PC-9 (cell line): Measurements from ENCODE around the gene PRDM16. TPM values are rescaled to one million over a fixed set of nuclear protein-coding genes. Genes with fewer than 3 reads are reported as not detected.

Experiments
- BruUV-seq: library from RNA; stranded (reverse); fragments of 400-500 nt; replicated peaks from 2 replicates; lab custom pipeline; 2021; lab: Mats Ljungman, UMichigan
- CTCF ChIA-PET: fragments of 300-600 bp; sonication (Branson Sonifier 250); formaldehyde crosslinking; loops from one replicate; lab custom pipeline; 2022; ENCODE audit warnings: antibody characterized with exemption; lab: Charles Lee
- POLR2A ChIA-PET: fragments of 300-600 bp; sonication (Branson Sonifier 250); formaldehyde crosslinking; loops from one replicate; lab custom pipeline; 2022; ENCODE audit warnings: antibody characterized with exemption; ENCODE audit not compliant: unreplicated experiment; lab: Charles Lee
- DNase-seq, 2 experiments: peaks; one replicate each; pipeline versions ENCODE4 v3.0.0 to v3.0.0-alpha.2; 2015 to 2022; ENCODE audit warnings: mixed read lengths in 1 of 2
- H2AFZ ChIP-seq: fragments of 200-600 bp; sonication (generic); 2 replicates; pipeline ENCODE4 v1.8.1; 2017; ENCODE audit warnings: antibody characterized with exemption
- H3F3A ChIP-seq: fragments of 200-600 bp; sonication (generic); 2 replicates; pipeline ENCODE4 v1.8.1; 2017; ENCODE audit warnings: antibody characterized with exemption, mild to moderate bottlenecking, low read depth; ENCODE audit not compliant: insufficient read depth
- H3K27ac ChIP-seq: fragments of 200-600 bp; sonication (generic); 2 replicates; pipeline ENCODE4 v1.6.1; 2016; ENCODE audit warnings: mixed run types
- H3K27me3 ChIP-seq: fragments of 200-600 bp; sonication (generic); 2 replicates; pipeline ENCODE4 v1.6.1; 2016; ENCODE audit warnings: low read depth, mixed run types; ENCODE audit not compliant: insufficient read depth
- H3K36me3 ChIP-seq: fragments of 200-600 bp; sonication (generic); 2 replicates; pipeline ENCODE4 v1.6.1; 2016; ENCODE audit warnings: low read depth, mixed run types
- H3K4me1 ChIP-seq: fragments of 200-600 bp; sonication (generic); replicated peaks from 2 replicates; pipeline ENCODE4 v1.6.1; 2016; ENCODE audit warnings: mixed run types; ENCODE audit not compliant: insufficient read depth
- H3K4me2 ChIP-seq: fragments of 200-600 bp; sonication (generic); 2 replicates; pipeline ENCODE4 v1.6.1; 2017; ENCODE audit warnings: mixed run types
- H3K4me3 ChIP-seq: fragments of 200-600 bp; sonication (generic); 2 replicates; pipeline ENCODE4 v1.6.1; 2016; ENCODE audit warnings: mixed run types
- H3K79me2 ChIP-seq: fragments of 200-600 bp; sonication (generic); 2 replicates; pipeline ENCODE4 v1.6.1; 2017; ENCODE audit warnings: low read depth, mixed run types
- H3K9me2 ChIP-seq: fragments of 200-600 bp; sonication (generic); 2 replicates; pipeline ENCODE4 v1.8.1; 2017; ENCODE audit warnings: mild to moderate bottlenecking; ENCODE audit not compliant: insufficient read depth
- H3K9me3 ChIP-seq: fragments of 200-600 bp; sonication (generic); 2 replicates; pipeline ENCODE4 v1.8.1; 2016; ENCODE audit warnings: low read depth; ENCODE audit not compliant: insufficient read depth
- H4K20me1 ChIP-seq: fragments of 200-600 bp; sonication (generic); 2 replicates; pipeline ENCODE4 v1.8.1; 2017; ENCODE audit not compliant: insufficient read depth
- CTCF ChIP-seq: fragments of 200-600 bp; sonication (generic); conservative IDR thresholded peaks from 2 replicates; pipeline ENCODE4 v1.6.1; 2017; ENCODE audit warnings: mixed run types, antibody characterized with exemption, mild to moderate bottlenecking, moderate library complexity
- EZH2 ChIP-seq: fragments of 200-600 bp; sonication (generic); IDR thresholded peaks from 2 replicates; pipeline ENCODE4 v1.8.0; 2017; ENCODE audit warnings: antibody characterized with exemption, low read depth
- intact Hi-C: fragments of 100-400 bp; cut with micrococcal nuclease; formaldehyde crosslinking; loops from one replicate; pipeline ENCODE4 v1.10.0; 2022; ENCODE audit not compliant: unreplicated experiment
- total RNA-seq: library from RNA; stranded (reverse); gene quantifications from 2 replicates; pipeline ENCODE4 v1.2.3, GENCODE V29; 2021

PRDM16 gene
- total RNA-seq, 1 experiment from 2014 or later: not detected

GRCh38 chr1:3160647-3161145 is 91.7 kb downstream of the PRDM16 start:
- Histone ChIP-seq H3K4me2 (no peak overlapping the region), H3K27ac (no peak overlapping the region), H3F3A (no peaks in the 10 kb centered on the region), H3K4me3 (no peak overlapping the region), H4K20me1 (no peaks in the 10 kb centered on the region), H2AFZ (no peak overlapping the region), H3K27me3 (peaks cover 69% of the 10 kb centered on the region), H3K9me3 (no peaks in the 10 kb centered on the region), H3K36me3 (no peaks in the 10 kb centered on the region), H3K9me2 (no peaks in the 10 kb centered on the region), H3K79me2 (no peaks in the 10 kb centered on the region), H3K4me1 (no peaks in the 10 kb centered on the region)
- ChIA-PET POLR2A (no interaction called here), CTCF (no interaction called here)
- intact Hi-C loops: no loop called here
- BruUV-seq: no TSS peak
- DNase-seq: no peak
- TF ChIP-seq EZH2 (no peak), CTCF (no peak)

GRCh38 chr1:3161176-3161840 is 92.3 kb downstream of the PRDM16 start:
- Histone ChIP-seq H3K27ac (no peak overlapping the region), H3K4me3 (no peak overlapping the region), H3K9me3 (no peaks in the 10 kb centered on the region), H3K36me3 (no peaks in the 10 kb centered on the region), H3K4me1 (no peaks in the 10 kb centered on the region), H3K4me2 (no peak overlapping the region), H3K9me2 (no peaks in the 10 kb centered on the region), H3K79me2 (no peaks in the 10 kb centered on the region), H4K20me1 (no peaks in the 10 kb centered on the region), H3K27me3 (peaks cover 63% of the 10 kb centered on the region), H3F3A (no peaks in the 10 kb centered on the region), H2AFZ (no peak overlapping the region)
- no peak for TF ChIP-seq CTCF
- TF ChIP-seq EZH2: no peak
- BruUV-seq: no TSS peak
- ChIA-PET POLR2A (no interaction called here), CTCF (no interaction called here)
- DNase-seq: no peak
- intact Hi-C loops: no loop called here

GRCh38 chr1:3162322-3162882 is 93.4 kb downstream of the PRDM16 start:
- H3K9me2 ChIP-seq: no peaks in the 10 kb centered on the region
- no peak overlapping the region for H3K4me3 ChIP-seq
- intact Hi-C loops: no loop called here
- TF ChIP-seq CTCF (no peak), EZH2 (no peak)
- ChIA-PET POLR2A (no interaction called here), CTCF (no interaction called here)
- H3F3A ChIP-seq: no peaks in the 10 kb centered on the region
- no peak for DNase-seq
- no peaks in the 10 kb centered on the region for H3K79me2 ChIP-seq
- no peak overlapping the region for H3K4me2 ChIP-seq
- H3K9me3 ChIP-seq: no peaks in the 10 kb centered on the region
- no peaks in the 10 kb centered on the region for H3K36me3 ChIP-seq
- no peak overlapping the region for H2AFZ ChIP-seq
- no TSS peak for BruUV-seq
- H4K20me1 ChIP-seq: no peaks in the 10 kb centered on the region
- no peak overlapping the region for H3K27ac ChIP-seq
- H3K4me1 ChIP-seq: no peaks in the 10 kb centered on the region
- peaks cover 52% of the 10 kb centered on the region for H3K27me3 ChIP-seq
